ENCODE measurements around the gene NUP58.

Gene NUP58

GRCh38 chr13:25301347-25302113 lies at the start of gene NUP58:
Gene NUP58 (plus strand): TSS chr13:25301625. CDS start chr13:25301774, 149 bp downstream.
- DNase-seq (ENCODE audit: insufficient read length, low spot score) (peak; percentile 77), FAIRE-seq (peak; percentile 98)

GRCh38 chr13:25252225-25252624 lies 49.2 kb upstream of the NUP58 start:
- DNase-seq (ENCODE audit: insufficient read length, low spot score): no peak

GRCh38 chr13:25252752-25253151 lies 48.7 kb upstream of the NUP58 start:
- FAIRE-seq (no peak), DNase-seq (ENCODE audit: insufficient read length, low spot score) (no peak)

More at GRCh38 chr13:25252225-25252624, 49.2 kb upstream of the NUP58 start:
- no peak for FAIRE-seq

- FAIRE-seq: no peak
- no peak for DNase-seq (ENCODE audit: insufficient read length, low spot score)
Measured at GRCh38 chr13:25253702-25254101, 47.7 kb upstream of the NUP58 start.

GRCh38 chr13:25262261-25262660 lies 39.2 kb upstream of the NUP58 start:
- DNase-seq (ENCODE audit: insufficient read length, low spot score) (no peak), FAIRE-seq (no peak)

- FAIRE-seq: no peak
- DNase-seq (ENCODE audit: insufficient read length, low spot score): no peak
Measured at GRCh38 chr13:25266706-25267105, 34.7 kb upstream of the NUP58 start.

- DNase-seq (ENCODE audit: insufficient read length, low spot score): no peak
- FAIRE-seq: no peak
Measured at GRCh38 chr13:25267715-25268114, 33.7 kb upstream of the NUP58 start.

GRCh38 chr13:25268561-25268960 lies 32.9 kb upstream of the NUP58 start:
- DNase-seq (ENCODE audit: insufficient read length, low spot score): no peak
- no peak for FAIRE-seq

- no peak for DNase-seq (ENCODE audit: insufficient read length, low spot score)
- no peak for FAIRE-seq
Measured at GRCh38 chr13:25276748-25277147, 24.7 kb upstream of the NUP58 start.

- DNase-seq (ENCODE audit: insufficient read length, low spot score) (no peak), FAIRE-seq (no peak)
Measured at GRCh38 chr13:25280396-25280795, 21.0 kb upstream of the NUP58 start.

GRCh38 chr13:25281193-25281934 lies 20.1 kb upstream of the NUP58 start:
- FAIRE-seq (peak; percentile 35), DNase-seq (ENCODE audit: insufficient read length, low spot score) (peak; percentile 38)

GRCh38 chr13:25281935-25282332 lies 19.5 kb upstream of the NUP58 start:
- FAIRE-seq (no peak), DNase-seq (ENCODE audit: insufficient read length, low spot score) (no peak)

- DNase-seq (ENCODE audit: insufficient read length, low spot score): no peak
- peak; percentile 95 for FAIRE-seq
Measured at GRCh38 chr13:25286308-25286968, 15.0 kb upstream of the NUP58 start.

GRCh38 chr13:25286969-25287961 lies 14.2 kb upstream of the NUP58 start, which contains the start of gene MTMR6:
Gene MTMR6 (minus strand): TSS chr13:25287488. CDS start chr13:25287247, 241 bp downstream.
- DNase-seq (ENCODE audit: insufficient read length, low spot score): peak; percentile 87
- FAIRE-seq: peak; percentile 91

- no peak for FAIRE-seq
- DNase-seq (ENCODE audit: insufficient read length, low spot score): no peak
Measured at GRCh38 chr13:25288966-25289365, 12.5 kb upstream of the NUP58 start.

GRCh38 chr13:25291691-25292090 lies 9.7 kb upstream of the NUP58 start:
- FAIRE-seq: no peak
- no peak for DNase-seq (ENCODE audit: insufficient read length, low spot score)

- DNase-seq (ENCODE audit: insufficient read length, low spot score): no peak
- no peak for FAIRE-seq
Measured at GRCh38 chr13:25292301-25292700, 9.1 kb upstream of the NUP58 start.

- DNase-seq (ENCODE audit: insufficient read length, low spot score) (no peak), FAIRE-seq (no peak)
Measured at GRCh38 chr13:25295228-25295627, 6.2 kb upstream of the NUP58 start.

- DNase-seq (ENCODE audit: insufficient read length, low spot score) (no peak), FAIRE-seq (no peak)
Measured at GRCh38 chr13:25295701-25296100, 5.7 kb upstream of the NUP58 start.

- DNase-seq (ENCODE audit: insufficient read length, low spot score) (no peak), FAIRE-seq (peak; percentile 28)
Measured at GRCh38 chr13:25300861-25301346, 521 bp upstream of the NUP58 start.

All from GM19239 (cell line).